ENCODE measurements around the gene CLIC5. TPM values are rescaled to one million over a fixed set of nuclear protein-coding genes. Genes with fewer than 3 reads are reported as not detected.

The CLIC5 gene
- total and polyA plus RNA-seq, 2 of the 8 experiments (the other 6 are each of a cell fraction or from before 2014, with no cell fraction given), result 0.12 to 0.15 TPM

GRCh38 chr6:45915780-45916468, 99.7 kb downstream of the CLIC5 start:
- Histone ChIP-seq H3K56ac (replicated peaks; ENCODE audit: insufficient read length, low read depth, low read length) (no peak overlapping the region), H3K9me3 (ENCODE audit: insufficient read depth in 2 of 2, low read depth in 1 of 2, low read length in 1 of 2) (no peaks in the 10 kb centered on the region), H2BK15ac (ENCODE audit: low read length) (no peak overlapping the region), H3K23me2 (ENCODE audit: low read depth, low read length) (no peaks in the 10 kb centered on the region), H3K79me1 (ENCODE audit: low read depth, low read length) (no peaks in the 10 kb centered on the region), H3K36me3 (ENCODE audit: control insufficient read depth in 2 of 4, insufficient read depth in 4 of 4, low read length in 3 of 4) (no peaks in the 10 kb centered on the region), H3K23ac (ENCODE audit: insufficient read length) (no peak overlapping the region), H3K4ac (replicated peaks; ENCODE audit: insufficient read length, low read depth, low read length) (no peak overlapping the region), H3K4me2 (ENCODE audit: insufficient read depth in 1 of 2, low read depth in 2 of 2, low read length in 2 of 2) (no peak overlapping the region), H4K91ac (replicated peaks; ENCODE audit: insufficient read length, low read length) (no peak overlapping the region), H3K18ac (ENCODE audit: extremely low read depth, low read length) (no peak overlapping the region), H2BK5ac (ENCODE audit: low read depth, low read length) (no peak overlapping the region), H2BK120ac (replicated peaks; ENCODE audit: low read depth, low read length) (no peak overlapping the region), H3K14ac (ENCODE audit: insufficient read length) (no peak overlapping the region), H3K79me2 (ENCODE audit: control insufficient read depth in 1 of 2, insufficient read depth in 2 of 2, low read length in 2 of 2) (no peaks in the 10 kb centered on the region), H3K9ac (replicated peaks in 1 of 4; ENCODE audit: extremely low read depth in 1 of 4, low read depth in 3 of 4, low read length in 3 of 4) (no peak overlapping the region), H2AFZ (ENCODE audit: low read length) (no peak overlapping the region), H4K20me1 (replicated peaks in 1 of 2; ENCODE audit: control insufficient read depth in 1 of 2, insufficient read depth in 2 of 2, low read length in 2 of 2) (no peaks in the 10 kb centered on the region), H3K4me1 (replicated peaks in 1 of 4; ENCODE audit: control insufficient read depth in 3 of 4, insufficient read depth in 4 of 4, low read length in 3 of 4) (peaks cover 0 to 4% (median 0%) of the 10 kb centered on the region in 4 experiments; a peak in 1 of 7 replicates), H3K27me3 (replicated peaks in 1 of 4; ENCODE audit: control insufficient read depth in 3 of 4, extremely low read depth in 1 of 4, insufficient read depth in 3 of 4, low read length in 3 of 4) (no peaks in the 10 kb centered on the region; a peak in 1 of 7 replicates), H2BK12ac (ENCODE audit: low read depth, low read length) (no peak overlapping the region), H2BK20ac (ENCODE audit: low read length) (no peak overlapping the region), H2AK5ac (ENCODE audit: low read depth, low read length) (no peak overlapping the region), H3K4me3 (ENCODE audit: extremely low read depth in 1 of 4, insufficient read depth in 2 of 4, low read depth in 3 of 4, low read length in 4 of 4) (no peak overlapping the region), H4K5ac (ENCODE audit: insufficient read length, low read depth, low read length) (no peak overlapping the region), H4K8ac (ENCODE audit: extremely low read depth, insufficient read depth, low read length) (no peak overlapping the region), H3K27ac (ENCODE audit: low read depth, low read length) (no peak overlapping the region)
- FAIRE-seq (no peak), DNase-seq (ENCODE audit: low read depth in 1 of 2, low spot score in 2 of 2) (no peak)
- 83% methylated on average over 3 of the region's 3 CpGs; no CpG with 5 or more reads in 1 of the 2 experiments for WGBS, 2 experiments (ENCODE audit: extremely low coverage in 1 of 2, insufficient coverage in 1 of 2, insufficient read length in 1 of 2, insufficient replicate concordance in 2 of 2, low coverage in 1 of 2, low lambda C conversion rate in 2 of 2, missing lambda C conversion rate in 1 of 2)
- POLR2A ChIA-PET (ENCODE audit: partially characterized antibody), result no interaction called here
- no peak for TF ChIP-seq TEAD4 (IDR thresholded peaks at IDR 0.05; ENCODE audit: low read depth, low read length)
- TF ChIP-seq CEBPB (IDR thresholded peaks at IDR 0.05; ENCODE audit: low read depth, low read length), result no peak
- no peak for TF ChIP-seq ASH2L (IDR thresholded peaks at IDR 0.05; ENCODE audit: low read length)
- TF ChIP-seq HDAC6 (IDR thresholded peaks at IDR 0.05; ENCODE audit: low read depth, low read length), result no peak
- no peak for TF ChIP-seq BCL11A (IDR thresholded peaks at IDR 0.05; ENCODE audit: low read depth in 2 of 2, low read length in 2 of 2)
- no peak for TF ChIP-seq MAFK (IDR thresholded peaks at IDR 0.05; ENCODE audit: low read depth, low read length)
- TF ChIP-seq POLR2A (IDR thresholded peaks at IDR 0.05; ENCODE audit: control extremely low read depth in 1 of 2, low read depth in 2 of 2, low read length in 2 of 2), result no peak
- no peak for TF ChIP-seq SP1 (IDR thresholded peaks at IDR 0.05; ENCODE audit: low read depth, low read length)
- no peak for TF ChIP-seq ATF3 (IDR thresholded peaks at IDR 0.05; ENCODE audit: insufficient read depth, low read depth, low read length)
- CTCF ChIA-PET (ENCODE audit: partially characterized antibody), result interaction anchor here (0.7 to 2.1 kb wide), 3 partner anchors 10 to 16 kb away, joined by 3 to 12 read pairs (median 4); no protein-coding TSS in a partner anchor

Data from H1 (cell line).